H1 (cell line): Measurements from ENCODE around the gene AGRN. TPM values are rescaled to one million over a fixed set of nuclear protein-coding genes. Genes with fewer than 3 reads are reported as not detected.

Experiments used
- ATF3 ChIP-seq: IDR thresholded peaks from 2 replicates; pipeline ENCODE4 v1.6.1; 2011; ENCODE audit warnings: low read depth, mild to moderate bottlenecking, low read length; ENCODE audit not compliant: insufficient read depth
- BCL11A ChIP-seq, 2 experiments: IDR thresholded peaks; one replicate each; pipeline ENCODE4 v1.6.1; 2011; ENCODE audit warnings: low read depth in 2 of 2, low read length in 2 of 2, mild to moderate bottlenecking in 2 of 2
- BRCA1 ChIP-seq: IDR thresholded peaks from 2 replicates; pipeline ENCODE4 v1.6.1; 2012; ENCODE audit warnings: low read depth, low read length, improper control_type of control experiment
- CHD2 ChIP-seq: IDR thresholded peaks from 2 replicates; pipeline ENCODE4 v1.6.1; 2012; ENCODE audit warnings: low read length, improper control_type of control experiment
- EGR1 ChIP-seq: IDR thresholded peaks from 2 replicates; pipeline ENCODE4 v1.6.1; 2011; ENCODE audit warnings: low read depth, low read length, borderline replicate concordance
- EZH2 ChIP-seq: fragments of 200-600 bp; sonication (generic); IDR thresholded peaks from 2 replicates; pipeline ENCODE4 v1.7.1; 2012; ENCODE audit warnings: low read depth, mild to moderate bottlenecking, moderate library complexity, low read length, inconsistent platforms; ENCODE audit not compliant: severe bottlenecking
- GABPA ChIP-seq: IDR thresholded peaks from 2 replicates; pipeline ENCODE4 v1.6.1; 2011; ENCODE audit warnings: mild to moderate bottlenecking, low read length, moderate library complexity, borderline replicate concordance; ENCODE audit not compliant: insufficient read depth
- GTF2F1 ChIP-seq: IDR thresholded peaks from 2 replicates; pipeline ENCODE4 v1.6.1; 2012; ENCODE audit warnings: low read depth, low read length, improper control_type of control experiment, borderline replicate concordance
- HDAC6 ChIP-seq: IDR thresholded peaks from one replicate; pipeline ENCODE4 v1.7.1; 2012; ENCODE audit warnings: low read depth, mild to moderate bottlenecking, inconsistent platforms, low read length, moderate library complexity
- KDM5A ChIP-seq: fragments of 200-600 bp; IDR thresholded peaks from 2 replicates; pipeline ENCODE4 v1.7.1; 2012; ENCODE audit warnings: mild to moderate bottlenecking, low read length, inconsistent platforms, mixed read lengths
- PHF8 ChIP-seq: fragments of 200-600 bp; sonication (generic); conservative IDR thresholded peaks from 2 replicates; pipeline ENCODE4 v1.7.1; 2012; ENCODE audit warnings: low read depth, mild to moderate bottlenecking, inconsistent platforms, low read length, moderate library complexity
- RXRA ChIP-seq: IDR thresholded peaks from 2 replicates; pipeline ENCODE4 v1.6.1; 2011; ENCODE audit warnings: low read depth, mild to moderate bottlenecking, low read length, moderate library complexity; ENCODE audit not compliant: insufficient read depth
- SIRT6 ChIP-seq: IDR thresholded peaks from one replicate; pipeline ENCODE4 v1.7.1; 2012; ENCODE audit warnings: low read length, inconsistent platforms
- SP4 ChIP-seq: IDR thresholded peaks from 2 replicates; pipeline ENCODE4 v1.6.1; 2012; ENCODE audit warnings: low read length, inconsistent platforms
- SRF ChIP-seq: IDR thresholded peaks from 2 replicates; pipeline ENCODE4 v1.6.1; 2011; ENCODE audit warnings: mild to moderate bottlenecking, low read depth, low read length, moderate library complexity
- SUZ12 ChIP-seq: fragments of 200-600 bp; sonication (generic); IDR thresholded peaks from 2 replicates; pipeline ENCODE4 v1.6.1; 2012; ENCODE audit warnings: mild to moderate bottlenecking, inconsistent platforms, low read length, moderate library complexity, mixed read lengths
- TBP ChIP-seq: IDR thresholded peaks from 2 replicates; pipeline ENCODE4 v1.6.1; 2011; ENCODE audit warnings: low read depth, low read length, improper control_type of control experiment
- ZNF274 ChIP-seq: IDR thresholded peaks from 2 replicates; pipeline ENCODE4 v1.7.0; 2012; ENCODE audit warnings: low read length, borderline replicate concordance; ENCODE audit errors: extremely low read depth
- polyA plus RNA-seq, 7 experiments: library from polyadenylated mRNA; depleted of rRNA in 3 of 7; stranded (reverse) in 5 of 7; unstranded in 2 of 7; fragments of >200 nt in 5 of 7; fragments of 200-250 nt in 2 of 7; gene quantifications; 1 replicate in 5 of 7; 2 replicates in 1 of 7; 4 replicates in 1 of 7; pipeline versions ENCODE4 v1.2.1 to v1.2.3, GENCODE V29; 2011 to 2013; ENCODE audit warnings: missing spikeins in 2 of 7, mixed read lengths in 2 of 7
- total RNA-seq: library from RNA; stranded (reverse); fragmentation: NEBNext Ultra II Directional; extraction: Animal tissue kit (Norgen Biotek cat#: 25700); gene quantifications from 2 replicates; pipeline ENCODE4 v1.2.1, GENCODE V29; 2021
- TF ChIP-seq, protein P1 (sequence below), 3 experiments: IDR thresholded peaks; 1 replicate in 2 of 3; 2 replicates in 1 of 3; pipeline versions ENCODE4 v1.5.1 to v1.6.1; 2011; ENCODE audit warnings: low read length in 3 of 3, mild to moderate bottlenecking in 3 of 3, inconsistent platforms in 2 of 3, low read depth in 1 of 3, moderate library complexity in 1 of 3; ENCODE audit not compliant: insufficient read depth in 1 of 3; ENCODE audit errors: control extremely low read depth in 1 of 3
- TF ChIP-seq, protein P2 (sequence below): IDR thresholded peaks from 2 replicates; pipeline ENCODE4 v1.6.1; 2012; ENCODE audit warnings: inconsistent platforms
- TF ChIP-seq, protein P3 (sequence below): IDR thresholded peaks from 2 replicates; pipeline ENCODE4 v1.6.1; 2011; ENCODE audit warnings: low read length, improper control_type of control experiment

The AGRN gene
- total and polyA plus RNA-seq, 2 of the 8 experiments (the other 6 are each of a cell fraction or from before 2014, with no cell fraction given), result 52.3 to 155 TPM

DNA sequence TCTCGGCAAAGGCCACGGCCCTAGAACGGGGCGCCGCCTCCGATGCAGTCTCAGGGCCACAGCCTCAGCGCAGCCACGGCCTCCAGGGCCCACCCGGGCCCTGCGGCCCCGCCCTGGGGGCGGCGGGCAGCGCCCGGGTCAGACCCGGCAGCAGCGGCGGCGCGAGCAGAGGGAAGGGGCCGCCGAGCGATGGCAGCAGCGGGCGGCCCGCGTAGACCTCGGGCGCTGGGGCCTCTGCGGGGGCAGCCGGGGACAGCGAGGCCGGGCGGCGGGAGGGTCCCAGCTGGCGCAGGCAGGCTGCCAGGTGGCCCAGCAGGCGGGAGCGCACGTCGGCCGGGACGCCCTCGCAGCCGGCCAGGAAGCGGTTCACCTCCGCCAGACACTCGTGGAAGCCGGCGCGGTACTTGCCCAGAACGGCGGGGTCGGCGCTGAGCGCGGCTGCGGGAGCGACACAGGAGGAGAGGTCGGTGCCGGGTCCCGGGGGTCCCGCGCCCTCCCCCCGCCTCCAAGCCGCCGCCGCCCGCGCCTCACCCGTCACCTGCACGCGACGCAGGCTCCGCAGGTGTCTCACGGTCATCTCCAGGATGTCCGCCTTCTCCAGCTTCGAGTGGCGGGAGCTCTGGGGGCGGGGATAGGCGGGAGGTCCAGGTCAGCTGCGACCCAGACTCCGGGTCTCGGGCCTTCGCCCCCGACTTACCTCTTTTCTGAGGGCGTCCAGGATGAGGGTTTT lies 20.8 kb upstream of the AGRN start (continued):
- peak; percentile 87 for TF ChIP-seq SUZ12
- no peak for TF ChIP-seq PHF8
- TF ChIP-seq GTF2F1, result no peak
- TF ChIP-seq GABPA, result no peak
- TF ChIP-seq BCL11A (IDR thresholded peaks at IDR 0.05; ENCODE audit: low read depth in 2 of 2, low read length in 2 of 2), result no peak
- TF ChIP-seq HDAC6, result no peak
- TF ChIP-seq TBP, result no peak
- TF ChIP-seq, protein P1, sequence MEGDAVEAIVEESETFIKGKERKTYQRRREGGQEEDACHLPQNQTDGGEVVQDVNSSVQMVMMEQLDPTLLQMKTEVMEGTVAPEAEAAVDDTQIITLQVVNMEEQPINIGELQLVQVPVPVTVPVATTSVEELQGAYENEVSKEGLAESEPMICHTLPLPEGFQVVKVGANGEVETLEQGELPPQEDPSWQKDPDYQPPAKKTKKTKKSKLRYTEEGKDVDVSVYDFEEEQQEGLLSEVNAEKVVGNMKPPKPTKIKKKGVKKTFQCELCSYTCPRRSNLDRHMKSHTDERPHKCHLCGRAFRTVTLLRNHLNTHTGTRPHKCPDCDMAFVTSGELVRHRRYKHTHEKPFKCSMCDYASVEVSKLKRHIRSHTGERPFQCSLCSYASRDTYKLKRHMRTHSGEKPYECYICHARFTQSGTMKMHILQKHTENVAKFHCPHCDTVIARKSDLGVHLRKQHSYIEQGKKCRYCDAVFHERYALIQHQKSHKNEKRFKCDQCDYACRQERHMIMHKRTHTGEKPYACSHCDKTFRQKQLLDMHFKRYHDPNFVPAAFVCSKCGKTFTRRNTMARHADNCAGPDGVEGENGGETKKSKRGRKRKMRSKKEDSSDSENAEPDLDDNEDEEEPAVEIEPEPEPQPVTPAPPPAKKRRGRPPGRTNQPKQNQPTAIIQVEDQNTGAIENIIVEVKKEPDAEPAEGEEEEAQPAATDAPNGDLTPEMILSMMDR (IDR thresholded peaks at IDR 0.05; ENCODE audit: control extremely low read depth in 1 of 3, insufficient read depth in 1 of 3, low read depth in 1 of 3, low read length in 3 of 3), result no peak
- TF ChIP-seq, protein P2, sequence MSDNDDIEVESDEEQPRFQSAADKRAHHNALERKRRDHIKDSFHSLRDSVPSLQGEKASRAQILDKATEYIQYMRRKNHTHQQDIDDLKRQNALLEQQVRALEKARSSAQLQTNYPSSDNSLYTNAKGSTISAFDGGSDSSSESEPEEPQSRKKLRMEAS, result peak; percentile 19; the same call in 1 of the 2 replicates
- TF ChIP-seq CHD2, result no peak
- peak; percentile 93 for TF ChIP-seq EZH2
- TF ChIP-seq RXRA, result no peak
- TF ChIP-seq SP4, result no peak
- TF ChIP-seq, protein P3, sequence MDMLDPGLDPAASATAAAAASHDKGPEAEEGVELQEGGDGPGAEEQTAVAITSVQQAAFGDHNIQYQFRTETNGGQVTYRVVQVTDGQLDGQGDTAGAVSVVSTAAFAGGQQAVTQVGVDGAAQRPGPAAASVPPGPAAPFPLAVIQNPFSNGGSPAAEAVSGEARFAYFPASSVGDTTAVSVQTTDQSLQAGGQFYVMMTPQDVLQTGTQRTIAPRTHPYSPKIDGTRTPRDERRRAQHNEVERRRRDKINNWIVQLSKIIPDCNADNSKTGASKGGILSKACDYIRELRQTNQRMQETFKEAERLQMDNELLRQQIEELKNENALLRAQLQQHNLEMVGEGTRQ, result no peak
- no peak for TF ChIP-seq BRCA1
- no peak for TF ChIP-seq ATF3
- TF ChIP-seq ZNF274, result no peak
- no peak for TF ChIP-seq SIRT6
- TF ChIP-seq SRF, result no peak
- TF ChIP-seq KDM5A, result no peak
- TF ChIP-seq EGR1, result no peak
